ENCODE measurements around the gene USP15. TPM values are rescaled to one million over a fixed set of nuclear protein-coding genes. Genes with fewer than 3 reads are reported as not detected.

USP15 gene
- total RNA-seq, 4 donors from 2014 or later = 71.1 to 335 (median 97.0) TPM

GRCh38 chr12:62345667-62346066 lies 85.5 kb downstream of the USP15 start:
- in situ Hi-C loops (cut with MboI; ENCODE audit: low pct_ligation_motif_present in 1 of 4, low pct_unique_long_range_greater_than_20kb in 1 of 4, low sequenced_read_pairs in 3 of 4) (no loop called here), intact Hi-C loops (cut with DNase I; ENCODE audit: low total_unique reads) (no loop called here)
- Histone ChIP-seq H3K27ac (no peak overlapping the region), H3K4me1 (no peaks in the 10 kb centered on the region), H3K27me3 (no peaks in the 10 kb centered on the region), H3K4me3 (no peak overlapping the region), H3K9me3 (no peaks in the 10 kb centered on the region), H3K36me3 (peaks cover 0 to 23% (median 7%) of the 10 kb centered on the region in 4 donors)
- DNase-seq = no peak
- 98 to 99% methylated on average over 6 of the region's 6 CpGs for WGBS, 2 donors (ENCODE audit: low coverage in 1 of 2)
- TF ChIP-seq POLR2AphosphoS5 (IDR thresholded peaks at IDR 0.05) (no peak), EP300 (IDR thresholded peaks at IDR 0.05; ENCODE audit: low read depth) (no peak), POLR2A (IDR thresholded peaks at IDR 0.05) (no peak), CTCF (IDR thresholded peaks at IDR 0.05) (no peak)

- H3K4me1 ChIP-seq = no peaks in the 10 kb centered on the region
- WGBS, 2 donors (ENCODE audit: low coverage in 1 of 2) = 83 to 87% methylated on average over 1 of the region's 1 CpG
- no peaks in the 10 kb centered on the region for H3K9me3 ChIP-seq
- H3K27ac ChIP-seq = no peak overlapping the region
- in situ Hi-C loops (cut with MboI; ENCODE audit: low pct_ligation_motif_present in 1 of 4, low pct_unique_long_range_greater_than_20kb in 1 of 4, low sequenced_read_pairs in 3 of 4) = no loop called here
- TF ChIP-seq EP300 (IDR thresholded peaks at IDR 0.05; ENCODE audit: low read depth) = no peak
- TF ChIP-seq POLR2AphosphoS5 (IDR thresholded peaks at IDR 0.05) = no peak
- TF ChIP-seq POLR2A (IDR thresholded peaks at IDR 0.05) = no peak
- no peak for TF ChIP-seq CTCF (IDR thresholded peaks at IDR 0.05)
- no peaks in the 10 kb centered on the region for H3K27me3 ChIP-seq
- H3K36me3 ChIP-seq = peaks cover 0 to 23% (median 7%) of the 10 kb centered on the region in 4 donors
- DNase-seq = no peak
- H3K4me3 ChIP-seq = no peak overlapping the region
- intact Hi-C loops (cut with DNase I; ENCODE audit: low total_unique reads) = no loop called here
Measured at GRCh38 chr12:62346817-62347216, 86.6 kb downstream of the USP15 start.

GRCh38 chr12:62347922-62348650 lies 87.9 kb downstream of the USP15 start:
- H3K4me3 ChIP-seq = no peak overlapping the region
- TF ChIP-seq POLR2A (IDR thresholded peaks at IDR 0.05) (no peak), CTCF (IDR thresholded peaks at IDR 0.05) (no peak), EP300 (IDR thresholded peaks at IDR 0.05; ENCODE audit: low read depth) (no peak), POLR2AphosphoS5 (IDR thresholded peaks at IDR 0.05) (no peak)
- no peak overlapping the region for H3K27ac ChIP-seq
- no peaks in the 10 kb centered on the region for H3K4me1 ChIP-seq
- no peaks in the 10 kb centered on the region for H3K27me3 ChIP-seq
- in situ Hi-C loops (cut with MboI; ENCODE audit: low pct_ligation_motif_present in 1 of 4, low pct_unique_long_range_greater_than_20kb in 1 of 4, low sequenced_read_pairs in 3 of 4) = no loop called here
- H3K9me3 ChIP-seq = no peaks in the 10 kb centered on the region
- H3K36me3 ChIP-seq = peaks cover 0 to 15% (median 7%) of the 10 kb centered on the region in 4 donors
- 73 to 89% methylated on average over 3 to 5 of the region's 5 CpGs for whole genome bisulfite sequencing, 2 donors (ENCODE audit: low coverage in 1 of 2)
- no peak for DNase-seq
- intact Hi-C loops (cut with DNase I; ENCODE audit: low total_unique reads) = no loop called here

GRCh38 chr12:62350554-62350953 lies 90.3 kb downstream of the USP15 start:
- Histone ChIP-seq H3K4me3 (no peak overlapping the region), H3K27ac (no peak overlapping the region), H3K27me3 (no peaks in the 10 kb centered on the region), H3K9me3 (no peaks in the 10 kb centered on the region), H3K36me3 (peaks cover 0 to 5% (median 2%) of the 10 kb centered on the region in 4 donors), H3K4me1 (no peaks in the 10 kb centered on the region)
- in situ Hi-C loops (cut with MboI; ENCODE audit: low pct_ligation_motif_present in 1 of 4, low pct_unique_long_range_greater_than_20kb in 1 of 4, low sequenced_read_pairs in 3 of 4) = no loop called here
- no peak for TF ChIP-seq CTCF (IDR thresholded peaks at IDR 0.05)
- TF ChIP-seq POLR2A (IDR thresholded peaks at IDR 0.05) = no peak
- TF ChIP-seq EP300 (IDR thresholded peaks at IDR 0.05; ENCODE audit: low read depth) = no peak
- no peak for TF ChIP-seq POLR2AphosphoS5 (IDR thresholded peaks at IDR 0.05)
- DNase-seq = no peak
- intact Hi-C loops (cut with DNase I; ENCODE audit: low total_unique reads) = no loop called here
- 92 to 100% methylated on average over 2 of the region's 2 CpGs for WGBS, 2 donors (ENCODE audit: low coverage in 1 of 2)

Measured in transverse colon (tissue), 4 donors.